H1 (cell line): ENCODE results near the gene KRTAP10-4. TPM values are rescaled to one million over a fixed set of nuclear protein-coding genes. Genes with fewer than 3 reads are reported as not detected.

Source experiments
- CTCF ChIA-PET: fragments of 300-600 bp; sonication (Branson Sonifier 250); formaldehyde crosslinking; loops from one replicate; lab custom pipeline; 2021; ENCODE audit not compliant: partially characterized antibody; lab: Charles Lee
- POLR2A ChIA-PET: fragments of 300-600 bp; sonication (Branson Sonifier 250); formaldehyde crosslinking; loops from one replicate; lab custom pipeline; 2021; ENCODE audit warnings: inconsistent platforms; ENCODE audit not compliant: partially characterized antibody; lab: Charles Lee
- DNase-seq, 2 experiments: peaks; one replicate each; pipeline versions ENCODE4 v3.0.0 to v3.0.0-alpha.2; 2010 to 2022; ENCODE audit warnings: low spot score in 2 of 2, low read depth in 1 of 2, mixed read lengths in 1 of 2
- FAIRE-seq: peaks from 2 replicates; lab custom pipeline; 2011; peaks lifted over from hg19 to GRCh38; lab: Jason Lieb, UNC
- H2AFZ ChIP-seq: 2 replicates; pipeline ENCODE4 v1.8.1; 2012; ENCODE audit warnings: low read length, inconsistent platforms
- H2AK5ac ChIP-seq: 2 replicates; pipeline ENCODE4 v1.6.1; 2013; ENCODE audit warnings: low read depth, low read length
- H2BK120ac ChIP-seq: replicated peaks from 2 replicates; pipeline ENCODE3; 2013; ENCODE audit warnings: low read depth, low read length, inconsistent platforms
- H2BK12ac ChIP-seq: 2 replicates; pipeline ENCODE4 v1.6.1; 2013; ENCODE audit warnings: low read depth, low read length
- H2BK15ac ChIP-seq: 2 replicates; pipeline ENCODE4 v1.6.1; 2013; ENCODE audit warnings: low read length
- H2BK20ac ChIP-seq: 2 replicates; pipeline ENCODE4 v1.6.1; 2013; ENCODE audit warnings: low read length
- H2BK5ac ChIP-seq: 2 replicates; pipeline ENCODE4 v1.6.1; 2013; ENCODE audit warnings: low read depth, low read length
- H3K14ac ChIP-seq: 2 replicates; pipeline ENCODE4 v1.6.1; 2013; ENCODE audit warnings: inconsistent platforms; ENCODE audit not compliant: insufficient read length
- H3K18ac ChIP-seq: 2 replicates; pipeline ENCODE4 v1.6.1; 2013; ENCODE audit warnings: low read length; ENCODE audit errors: extremely low read depth
- H3K23ac ChIP-seq: 2 replicates; pipeline ENCODE4 v1.6.1; 2013; ENCODE audit warnings: inconsistent platforms; ENCODE audit not compliant: insufficient read length
- H3K23me2 ChIP-seq: 2 replicates; pipeline ENCODE4 v1.6.1; 2013; ENCODE audit warnings: low read depth, low read length
- H3K27ac ChIP-seq: 2 replicates; pipeline ENCODE4 v1.6.1; 2011; ENCODE audit warnings: low read depth, low read length, inconsistent platforms
- H3K27me3 ChIP-seq, 4 experiments: replicated peaks in 1 of 4; 1 replicate in 1 of 4; 2 replicates in 3 of 4; pipeline versions ENCODE4 v1.6.1 to v1.8.1; 2011 to 2013; ENCODE audit warnings: low read length in 3 of 4, mild to moderate bottlenecking in 3 of 4, inconsistent platforms in 2 of 4, mixed read lengths in 2 of 4, moderate library complexity in 1 of 4; ENCODE audit not compliant: control insufficient read depth in 3 of 4, insufficient read depth in 3 of 4; ENCODE audit errors: extremely low read depth in 1 of 4
- H3K36me3 ChIP-seq, 4 experiments: 2 replicates each; pipeline versions ENCODE4 v1.6.1 to v1.8.1; 2011 to 2013; ENCODE audit warnings: mild to moderate bottlenecking in 4 of 4, low read length in 3 of 4, moderate library complexity in 2 of 4, control low read depth in 1 of 4, inconsistent platforms in 1 of 4; ENCODE audit not compliant: insufficient read depth in 4 of 4, control insufficient read depth in 2 of 4
- H3K4ac ChIP-seq: replicated peaks from 2 replicates; pipeline ENCODE3; 2013; ENCODE audit warnings: low read length, low read depth, mixed read lengths, inconsistent platforms; ENCODE audit not compliant: insufficient read length
- H3K4me1 ChIP-seq, 4 experiments: replicated peaks in 1 of 4; 1 replicate in 1 of 4; 2 replicates in 3 of 4; pipeline versions ENCODE4 v1.6.1 to v1.8.1; 2011 to 2013; ENCODE audit warnings: low read length in 3 of 4, inconsistent platforms in 2 of 4, mixed read lengths in 1 of 4; ENCODE audit not compliant: insufficient read depth in 4 of 4, control insufficient read depth in 3 of 4
- H3K4me2 ChIP-seq, 2 experiments: 2 replicates each; pipeline versions ENCODE4 v1.6.1 to v1.8.1; 2011 to 2013; ENCODE audit warnings: low read depth in 2 of 2, low read length in 2 of 2, control low read depth in 1 of 2, inconsistent platforms in 1 of 2, mild to moderate bottlenecking in 1 of 2; ENCODE audit not compliant: insufficient read depth in 1 of 2
- H3K4me3 ChIP-seq, 4 experiments: fragments of 200-600, 300-600 bp in 1 of 4; sonication (generic), shearing (Covaris generic), sonication (Bioruptor Twin) in 1 of 4; 2 replicates each; pipeline versions ENCODE4 v1.5.1 to v1.8.1; 2011 to 2016; ENCODE audit warnings: low read length in 4 of 4, low read depth in 3 of 4, control low read depth in 2 of 4, inconsistent platforms in 2 of 4, mild to moderate bottlenecking in 2 of 4, mixed read lengths in 1 of 4, moderate library complexity in 1 of 4; ENCODE audit not compliant: insufficient read depth in 2 of 4; ENCODE audit errors: extremely low read depth in 1 of 4
- H3K56ac ChIP-seq: replicated peaks from 2 replicates; pipeline ENCODE3; 2013; ENCODE audit warnings: low read depth, mild to moderate bottlenecking, mixed read lengths, low read length, inconsistent platforms; ENCODE audit not compliant: insufficient read length
- H3K79me1 ChIP-seq: 2 replicates; pipeline ENCODE4 v1.6.1; 2013; ENCODE audit warnings: low read depth, low read length, control low read depth
- H3K79me2 ChIP-seq, 2 experiments: 2 replicates each; pipeline versions ENCODE4 v1.6.1 to v1.8.1; 2012 to 2013; ENCODE audit warnings: low read length in 2 of 2, mild to moderate bottlenecking in 2 of 2, inconsistent platforms in 1 of 2; ENCODE audit not compliant: insufficient read depth in 2 of 2, control insufficient read depth in 1 of 2
- H3K9ac ChIP-seq, 4 experiments: replicated peaks in 1 of 4; 1 replicate in 1 of 4; 2 replicates in 3 of 4; pipeline versions ENCODE4 v1.6.1 to v1.8.1; 2011 to 2013; ENCODE audit warnings: low read depth in 3 of 4, low read length in 3 of 4, control low read depth in 2 of 4, mild to moderate bottlenecking in 2 of 4, moderate library complexity in 2 of 4, inconsistent platforms in 1 of 4; ENCODE audit errors: extremely low read depth in 1 of 4
- H3K9me3 ChIP-seq, 2 experiments: 2 replicates each; pipeline versions ENCODE4 v1.6.1 to v1.8.1; 2012 to 2013; ENCODE audit warnings: mild to moderate bottlenecking in 2 of 2, moderate library complexity in 2 of 2, control low read depth in 1 of 2, inconsistent platforms in 1 of 2, low read depth in 1 of 2, low read length in 1 of 2, mixed read lengths in 1 of 2; ENCODE audit not compliant: insufficient read depth in 2 of 2
- H4K20me1 ChIP-seq, 2 experiments: replicated peaks in 1 of 2; 2 replicates each; pipeline versions ENCODE3 to v1.8.1; 2011 to 2013; ENCODE audit warnings: inconsistent platforms in 2 of 2, low read length in 2 of 2, mild to moderate bottlenecking in 1 of 2; ENCODE audit not compliant: insufficient read depth in 2 of 2, control insufficient read depth in 1 of 2
- H4K5ac ChIP-seq: 2 replicates; pipeline ENCODE4 v1.6.1; 2013; ENCODE audit warnings: low read length, low read depth, mixed read lengths, inconsistent platforms; ENCODE audit not compliant: insufficient read length
- H4K8ac ChIP-seq: 2 replicates; pipeline ENCODE4 v1.8.0; 2013; ENCODE audit warnings: mild to moderate bottlenecking, moderate library complexity, low read length, inconsistent platforms; ENCODE audit not compliant: insufficient read depth; ENCODE audit errors: extremely low read depth
- H4K91ac ChIP-seq: replicated peaks from 2 replicates; pipeline ENCODE3; 2013; ENCODE audit warnings: low read length, mixed read lengths, inconsistent platforms; ENCODE audit not compliant: insufficient read length
- HDAC2 ChIP-seq, 2 experiments: fragments of 300-600 bp in 1 of 2; sonication (generic) in 1 of 2; IDR thresholded peaks; 2 replicates each; pipeline ENCODE4 v1.6.1; 2011 to 2012; ENCODE audit warnings: low read depth in 2 of 2, low read length in 2 of 2, mild to moderate bottlenecking in 2 of 2, moderate library complexity in 2 of 2, borderline replicate concordance in 1 of 2, inconsistent platforms in 1 of 2
- KDM4A ChIP-seq: IDR thresholded peaks from one replicate; pipeline ENCODE4 v1.7.1; 2012; ENCODE audit warnings: low read depth, mild to moderate bottlenecking, moderate library complexity, low read length, inconsistent platforms; ENCODE audit not compliant: severe bottlenecking
- NRF1 ChIP-seq: IDR thresholded peaks from 2 replicates; pipeline ENCODE4 v1.6.1; 2011; ENCODE audit warnings: mild to moderate bottlenecking, low read depth, low read length, improper control_type of control experiment
- POLR2A ChIP-seq, 2 experiments: IDR thresholded peaks; 1 replicate in 1 of 2; 2 replicates in 1 of 2; pipeline ENCODE4 v1.6.1; 2011; ENCODE audit warnings: low read depth in 2 of 2, low read length in 2 of 2, mild to moderate bottlenecking in 2 of 2; ENCODE audit errors: control extremely low read depth in 1 of 2
- TCF12 ChIP-seq: IDR thresholded peaks from 2 replicates; pipeline ENCODE4 v1.6.1; 2011; ENCODE audit warnings: low read depth, mild to moderate bottlenecking, low read length
- polyA plus RNA-seq, 7 experiments: library from polyadenylated mRNA; depleted of rRNA in 3 of 7; stranded (reverse) in 5 of 7; unstranded in 2 of 7; fragments of >200 nt in 5 of 7; fragments of 200-250 nt in 2 of 7; gene quantifications; 1 replicate in 5 of 7; 2 replicates in 1 of 7; 4 replicates in 1 of 7; pipeline versions ENCODE4 v1.2.1 to v1.2.3, GENCODE V29; 2011 to 2013; ENCODE audit warnings: missing spikeins in 2 of 7, mixed read lengths in 2 of 7
- total RNA-seq: library from RNA; stranded (reverse); fragmentation: NEBNext Ultra II Directional; extraction: Animal tissue kit (Norgen Biotek cat#: 25700); gene quantifications from 2 replicates; pipeline ENCODE4 v1.2.1, GENCODE V29; 2021

KRTAP10-4 gene
- total and polyA plus RNA-seq, 2 of the 8 experiments (the other 6 are each of a cell fraction or from before 2014, with no cell fraction given), result not detected

DNA sequence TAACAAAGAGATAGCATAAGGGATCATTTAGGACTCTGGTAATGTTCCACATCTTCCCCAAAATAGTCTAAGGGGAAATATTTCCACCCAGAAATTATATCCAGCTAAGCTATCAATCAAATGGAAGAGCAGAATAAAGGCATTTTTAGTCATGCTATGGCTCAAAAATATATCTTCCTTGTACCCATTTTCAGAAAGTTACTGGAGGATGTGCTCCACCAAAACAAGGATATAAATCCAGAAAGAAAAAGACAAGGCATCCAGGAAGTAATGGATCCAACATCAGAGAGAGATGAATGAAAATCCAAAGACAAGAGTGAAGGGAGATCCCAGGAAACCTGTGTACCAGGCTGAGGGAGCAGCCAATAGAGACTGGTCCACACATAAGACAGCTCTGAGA is 35.7 kb downstream of the KRTAP10-4 start:
- ChIA-PET POLR2A (no interaction called here), CTCF (interaction anchor here (1.1 to 2.1 kb wide), 3 partner anchors 9 to 41 kb away, joined by 3 to 4 read pairs (median 3); no protein-coding TSS in a partner anchor)
- H3K27ac ChIP-seq, result no peak overlapping the region
- H4K8ac ChIP-seq, result no peak overlapping the region
- no peak overlapping the region for H2BK5ac ChIP-seq
- H3K23me2 ChIP-seq, result no peaks in the 10 kb centered on the region
- no peak overlapping the region for H2BK15ac ChIP-seq
- no peaks in the 10 kb centered on the region for H3K27me3 ChIP-seq
- H4K5ac ChIP-seq, result no peak overlapping the region
- H3K4me1 ChIP-seq, result 0 out of 7 replicates have a peak, but pooled peaks cover 0 to 2% (median 0%) of the 10 kb centered on the region in 4 experiments
- H2AK5ac ChIP-seq, result no peak overlapping the region
- no peak overlapping the region for H3K56ac ChIP-seq
- no peaks in the 10 kb centered on the region for H3K79me2 ChIP-seq
- no peaks in the 10 kb centered on the region for H3K79me1 ChIP-seq
- peaks cover 22 to 24% of the 10 kb centered on the region in 2 experiments for H3K9me3 ChIP-seq
- H2AFZ ChIP-seq, result no peak overlapping the region
- no peak overlapping the region for H3K4me2 ChIP-seq
- no peak overlapping the region for H3K18ac ChIP-seq
- no peak overlapping the region for H3K14ac ChIP-seq
- no peak overlapping the region for H2BK120ac ChIP-seq
- DNase-seq, result no peak
- no peak overlapping the region for H3K9ac ChIP-seq
- no peak overlapping the region for H2BK12ac ChIP-seq
- peaks cover 0 to 1% of the 10 kb centered on the region in 2 experiments for H4K20me1 ChIP-seq
- H3K36me3 ChIP-seq, result no peaks in the 10 kb centered on the region; a peak in 1 of 8 replicates
- H4K91ac ChIP-seq, result no peak overlapping the region
- no peak overlapping the region for H3K4ac ChIP-seq
- H3K23ac ChIP-seq, result no peak overlapping the region
- H3K4me3 ChIP-seq, result no peak overlapping the region
- no peak overlapping the region for H2BK20ac ChIP-seq
- FAIRE-seq, result no peak
- TF ChIP-seq NRF1, result no peak
- TF ChIP-seq TCF12, result no peak
- TF ChIP-seq HDAC2 (IDR thresholded peaks at IDR 0.05; ENCODE audit: borderline replicate concordance in 1 of 2, low read depth in 2 of 2, low read length in 2 of 2), result no peak
- TF ChIP-seq POLR2A (IDR thresholded peaks at IDR 0.05; ENCODE audit: control extremely low read depth in 1 of 2, low read depth in 2 of 2, low read length in 2 of 2), result no peak
- no peak for TF ChIP-seq KDM4A
